Esophagus muscularis mucosa (tissue), 3 donors: ENCODE data around the gene GCFC2.

Experiments used
- CTCF ChIP-seq, 3 experiments: fragments of 200-600 bp in 2 of 3; fragments of 450-650 bp in 1 of 3; sonication (generic) in 2 of 3; IDR thresholded peaks; one replicate each; pipeline ENCODE4 v1.5.1; 2017 to 2019; ENCODE audit warnings: antibody characterized with exemption in 3 of 3, mild to moderate bottlenecking in 2 of 3, moderate library complexity in 1 of 3
- POLR2A ChIP-seq: fragments of 450-650 bp; IDR thresholded peaks from one replicate; pipeline ENCODE4 v1.6.1; 2017; ENCODE audit warnings: antibody characterized with exemption, moderate library complexity, mild to moderate bottlenecking, low read depth
- POLR2AphosphoS5 ChIP-seq, 2 donors: sonication (generic); formaldehyde crosslinking; IDR thresholded peaks; one replicate each; pipeline ENCODE4 v1.6.1; 2017; ENCODE audit warnings: antibody characterized with exemption in 2 of 2

GRCh38 chr2:75751360-75751759 lies 40.6 kb upstream of the GCFC2 start:
- TF ChIP-seq CTCF (IDR thresholded peaks at IDR 0.05): no peak
- no peak for TF ChIP-seq POLR2A
- no peak for TF ChIP-seq POLR2AphosphoS5 (IDR thresholded peaks at IDR 0.05)
